Liver (tissue), 3 donors: ENCODE data around the gene MPZL2.

Source experiments
- JUND ChIP-seq, 2 donors: IDR thresholded peaks; 2 replicates each; pipeline ENCODE4 v1.6.1; 2016; ENCODE audit warnings: antibody characterized with exemption in 2 of 2
- RAD21 ChIP-seq, 2 donors: IDR thresholded peaks; 2 replicates each; pipeline ENCODE4 v1.6.1; 2016; ENCODE audit warnings: antibody characterized with exemption in 2 of 2, mild to moderate bottlenecking in 2 of 2
- SP1 ChIP-seq: IDR thresholded peaks from 2 replicates; pipeline ENCODE4 v1.6.1; 2018; ENCODE audit warnings: antibody characterized with exemption, mild to moderate bottlenecking
- YY1 ChIP-seq: IDR thresholded peaks from 2 replicates; pipeline ENCODE4 v1.6.1; 2016; ENCODE audit warnings: antibody characterized with exemption, mild to moderate bottlenecking
- TF ChIP-seq, protein P1 (sequence below): fragments of 150-350 bp; IDR thresholded peaks from 2 replicates; pipeline ENCODE4 v1.5.1; 2017; ENCODE audit warnings: improper control_type of control experiment, low read depth, low read length; ENCODE audit not compliant: missing input control
- donor health status: healthy.
- donor health status: healthy.

DNA sequence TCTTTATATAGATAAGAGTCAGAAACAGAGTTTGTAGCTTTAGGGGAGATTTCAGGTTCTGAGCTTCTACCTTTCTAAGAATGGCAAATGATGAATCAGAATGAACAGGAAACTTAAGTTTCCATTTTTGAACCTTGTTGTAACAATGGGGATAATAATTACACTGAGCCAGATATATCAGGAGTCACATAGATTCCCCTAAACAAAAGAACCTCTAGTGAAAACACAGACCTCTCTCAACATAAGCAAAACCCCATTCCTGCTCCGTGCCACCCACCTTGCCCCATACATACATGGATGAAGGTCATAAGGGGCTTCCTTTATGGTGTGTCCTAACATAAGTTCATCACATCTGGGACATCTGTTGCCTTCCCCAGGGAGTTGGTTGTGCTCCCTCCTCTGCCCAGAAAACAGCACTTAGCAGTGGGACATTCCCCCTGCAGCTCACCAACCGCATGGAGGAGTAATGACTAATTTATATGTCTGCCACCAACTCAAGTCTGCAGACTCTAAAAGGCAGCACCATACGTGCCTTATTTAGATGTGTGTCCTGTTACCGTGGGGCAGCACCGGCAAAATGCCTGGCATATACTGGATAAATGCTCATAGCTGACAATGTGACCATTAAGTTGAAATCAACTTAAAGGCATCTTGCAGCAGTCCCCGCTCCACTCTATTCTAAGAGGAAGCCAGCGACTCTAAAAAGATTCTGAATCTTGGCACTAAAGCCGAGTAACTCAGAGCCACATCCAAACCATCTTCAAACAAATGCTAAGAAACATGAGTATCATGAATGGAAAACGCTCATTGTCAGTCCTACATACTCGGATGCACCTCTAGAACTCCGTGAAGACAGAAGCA lies 47.2 kb downstream of the MPZL2 start:
- TF ChIP-seq, protein P1, sequence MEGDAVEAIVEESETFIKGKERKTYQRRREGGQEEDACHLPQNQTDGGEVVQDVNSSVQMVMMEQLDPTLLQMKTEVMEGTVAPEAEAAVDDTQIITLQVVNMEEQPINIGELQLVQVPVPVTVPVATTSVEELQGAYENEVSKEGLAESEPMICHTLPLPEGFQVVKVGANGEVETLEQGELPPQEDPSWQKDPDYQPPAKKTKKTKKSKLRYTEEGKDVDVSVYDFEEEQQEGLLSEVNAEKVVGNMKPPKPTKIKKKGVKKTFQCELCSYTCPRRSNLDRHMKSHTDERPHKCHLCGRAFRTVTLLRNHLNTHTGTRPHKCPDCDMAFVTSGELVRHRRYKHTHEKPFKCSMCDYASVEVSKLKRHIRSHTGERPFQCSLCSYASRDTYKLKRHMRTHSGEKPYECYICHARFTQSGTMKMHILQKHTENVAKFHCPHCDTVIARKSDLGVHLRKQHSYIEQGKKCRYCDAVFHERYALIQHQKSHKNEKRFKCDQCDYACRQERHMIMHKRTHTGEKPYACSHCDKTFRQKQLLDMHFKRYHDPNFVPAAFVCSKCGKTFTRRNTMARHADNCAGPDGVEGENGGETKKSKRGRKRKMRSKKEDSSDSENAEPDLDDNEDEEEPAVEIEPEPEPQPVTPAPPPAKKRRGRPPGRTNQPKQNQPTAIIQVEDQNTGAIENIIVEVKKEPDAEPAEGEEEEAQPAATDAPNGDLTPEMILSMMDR, result no peak
- TF ChIP-seq RAD21 (IDR thresholded peaks at IDR 0.05) (no peak), SP1 (no peak), YY1 (no peak), JUND (IDR thresholded peaks at IDR 0.05) (no peak)
